GM12865 (cell line): ENCODE results near the gene SLC1A7.
A peak's percentile ranks its signal among the peaks of the same experiment; 100 is the strongest.

Source experiments
- DNase-seq: peaks from one replicate; pipeline ENCODE4 v3.0.0; 2010; ENCODE audit warnings: low read depth
- H3K4me3 ChIP-seq: 2 replicates; pipeline ENCODE4 v1.5.1; 2011; ENCODE audit warnings: mild to moderate bottlenecking, low read depth, low read length, control low read depth
- TF ChIP-seq, protein P1 (sequence below): IDR thresholded peaks from 2 replicates; pipeline ENCODE4 v1.5.1; 2011; ENCODE audit warnings: low read length, control low read depth, low read depth, inconsistent platforms; ENCODE audit not compliant: insufficient read depth; ENCODE audit errors: missing control alignments

The SLC1A7 gene

GRCh38 chr1:53183095-53183990 is 40.9 kb upstream of the SLC1A7 start:
- no peak overlapping the region for H3K4me3 ChIP-seq
- TF ChIP-seq, protein P1, sequence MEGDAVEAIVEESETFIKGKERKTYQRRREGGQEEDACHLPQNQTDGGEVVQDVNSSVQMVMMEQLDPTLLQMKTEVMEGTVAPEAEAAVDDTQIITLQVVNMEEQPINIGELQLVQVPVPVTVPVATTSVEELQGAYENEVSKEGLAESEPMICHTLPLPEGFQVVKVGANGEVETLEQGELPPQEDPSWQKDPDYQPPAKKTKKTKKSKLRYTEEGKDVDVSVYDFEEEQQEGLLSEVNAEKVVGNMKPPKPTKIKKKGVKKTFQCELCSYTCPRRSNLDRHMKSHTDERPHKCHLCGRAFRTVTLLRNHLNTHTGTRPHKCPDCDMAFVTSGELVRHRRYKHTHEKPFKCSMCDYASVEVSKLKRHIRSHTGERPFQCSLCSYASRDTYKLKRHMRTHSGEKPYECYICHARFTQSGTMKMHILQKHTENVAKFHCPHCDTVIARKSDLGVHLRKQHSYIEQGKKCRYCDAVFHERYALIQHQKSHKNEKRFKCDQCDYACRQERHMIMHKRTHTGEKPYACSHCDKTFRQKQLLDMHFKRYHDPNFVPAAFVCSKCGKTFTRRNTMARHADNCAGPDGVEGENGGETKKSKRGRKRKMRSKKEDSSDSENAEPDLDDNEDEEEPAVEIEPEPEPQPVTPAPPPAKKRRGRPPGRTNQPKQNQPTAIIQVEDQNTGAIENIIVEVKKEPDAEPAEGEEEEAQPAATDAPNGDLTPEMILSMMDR = no peak
- no peak for DNase-seq

GRCh38 chr1:53182716-53183094 is 40.3 kb upstream of the SLC1A7 start:
- no peak for DNase-seq
- H3K4me3 ChIP-seq = no peak overlapping the region
- TF ChIP-seq, protein P1 = no peak

DNA sequence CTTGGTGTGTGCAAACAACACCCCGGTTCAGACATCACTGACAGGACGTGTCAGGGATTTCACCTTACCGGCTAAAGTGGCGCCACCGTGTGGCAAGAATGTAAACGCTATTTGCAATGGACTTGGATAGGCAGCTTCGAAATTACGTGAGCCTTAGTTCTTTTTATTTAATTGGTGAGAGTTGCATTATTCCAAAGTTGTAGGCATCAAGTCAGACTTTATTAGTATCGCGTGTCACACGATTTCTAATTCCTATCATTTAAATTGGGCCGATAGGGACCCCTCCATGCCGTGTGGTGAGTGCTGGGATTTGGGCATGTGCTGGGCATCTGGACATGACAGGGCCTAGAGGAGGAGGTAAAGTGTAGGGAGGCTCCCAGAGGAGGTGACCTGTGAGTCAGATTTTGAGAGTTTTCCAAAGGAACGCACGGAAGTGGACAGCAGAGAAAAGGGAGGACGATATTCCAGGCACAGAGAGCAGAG is 39.7 kb upstream of the SLC1A7 start:
- DNase-seq = peak; percentile 88
- TF ChIP-seq, protein P1 = peak; percentile 82
- H3K4me3 ChIP-seq = no peak overlapping the region

DNA sequence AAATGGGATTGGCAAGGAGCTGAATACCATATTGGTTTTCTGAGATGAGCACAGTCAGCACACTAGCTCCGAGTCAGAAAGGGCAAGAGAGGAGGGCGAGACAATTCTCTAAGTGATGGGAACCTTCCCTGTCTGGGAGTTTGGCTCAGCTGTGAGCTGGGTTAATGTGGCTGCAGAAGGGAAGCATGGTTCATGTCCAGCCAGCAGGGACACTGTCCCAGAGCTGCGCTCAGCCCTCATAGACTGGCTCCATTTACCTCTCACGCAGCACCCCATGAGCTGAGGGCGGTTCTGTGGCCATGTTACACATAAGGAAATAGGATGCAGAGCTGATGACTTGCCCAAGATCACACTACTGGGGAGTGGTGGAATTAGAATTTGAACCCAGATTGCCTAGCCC is 38.5 kb upstream of the SLC1A7 start:
- TF ChIP-seq, protein P1 = no peak
- DNase-seq = no peak
- no peak overlapping the region for H3K4me3 ChIP-seq

DNA sequence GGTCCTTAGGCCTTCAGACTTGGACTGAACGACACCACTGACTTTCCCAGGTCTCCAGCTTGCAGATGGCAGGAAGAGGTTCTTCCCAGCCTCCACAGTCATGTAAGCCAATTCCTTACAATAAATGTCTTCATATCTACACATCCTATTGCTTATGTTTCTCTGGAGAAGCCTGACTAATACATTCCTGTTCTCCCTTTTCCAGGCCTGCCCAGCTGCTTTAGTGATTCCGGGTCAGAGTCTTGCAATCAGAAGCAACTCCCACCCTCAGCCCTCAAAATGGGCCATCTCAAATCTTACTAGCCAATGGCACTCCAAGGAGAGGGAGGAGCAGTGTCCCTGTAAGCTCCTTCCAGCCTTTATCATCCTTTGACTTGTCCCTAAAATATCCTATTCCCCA is 37.8 kb upstream of the SLC1A7 start:
- no peak overlapping the region for H3K4me3 ChIP-seq
- no peak for DNase-seq
- TF ChIP-seq, protein P1 = no peak

DNA sequence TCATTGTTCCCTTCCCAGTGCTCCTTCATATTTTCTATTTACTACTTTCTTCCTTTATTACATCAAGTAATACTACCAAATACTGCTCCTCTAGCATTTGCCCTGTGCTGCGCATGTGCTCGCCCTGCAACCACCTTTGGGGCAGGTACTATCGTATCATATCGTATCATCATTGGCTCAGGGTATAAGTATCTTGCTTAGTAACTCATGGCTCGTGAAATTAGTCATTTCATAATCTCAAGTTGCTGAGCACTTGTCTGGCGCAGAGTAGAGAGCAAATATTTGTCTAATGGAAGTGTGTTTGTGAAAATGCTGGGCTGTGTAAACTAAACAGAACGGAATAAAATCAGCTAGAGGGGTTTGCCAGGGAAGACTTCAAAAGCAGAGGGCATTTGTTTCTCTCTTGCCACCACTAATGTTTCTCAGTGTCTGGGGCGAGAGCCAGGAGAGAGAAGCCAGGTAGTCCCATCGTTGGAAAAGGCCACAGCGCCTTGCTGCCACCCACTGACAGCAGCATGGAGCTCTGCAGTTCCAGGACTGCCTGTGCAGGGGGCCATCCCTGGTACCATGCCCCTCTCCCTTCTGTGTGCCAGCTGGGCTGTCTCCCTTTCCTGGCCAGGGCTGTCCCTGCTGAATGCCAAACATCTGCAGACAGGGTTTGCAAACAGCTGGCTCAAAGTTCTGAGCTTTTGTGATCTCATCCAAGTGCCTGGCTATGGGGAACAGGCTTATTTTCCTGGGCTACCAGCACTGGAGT is 34.2 kb upstream of the SLC1A7 start:
- TF ChIP-seq, protein P1 = no peak
- no peak overlapping the region for H3K4me3 ChIP-seq
- no peak for DNase-seq
